K562 (cell line): ENCODE data around the gene BRAT1. TPM values are rescaled to one million over a fixed set of nuclear protein-coding genes. Genes with fewer than 3 reads are reported as not detected.

Experiments used
- ATAC-seq: fragments of 200-7000 bp; cut with Tn5 transposase; 3 replicates; pipeline ENCODE4 v1.9.1; 2020; ENCODE audit warnings: moderate library complexity
- BruUV-seq: library from RNA; stranded (reverse); fragments of 400-500 nt; replicated peaks from 2 replicates; lab custom pipeline; 2021; lab: Mats Ljungman, UMichigan
- CTCF ChIA-PET: fragments of 300-600 bp; formaldehyde crosslinking; extraction: SDS; loops from one replicate; lab custom pipeline; 2021; ENCODE audit warnings: low intra/inter-chr PET ratio; lab: Yijun Ruan, JAX
- POLR2A ChIA-PET: fragments of 300-600, 350-650 bp; sonication (Branson Sonifier 250); formaldehyde crosslinking; extraction: SDS; loops from one replicate; lab custom pipeline; 2021; ENCODE audit warnings: antibody characterized with exemption, inconsistent platforms; lab: Yijun Ruan, JAX
- DNase-seq, 4 experiments: peaks; one replicate each; pipeline versions ENCODE4 v3.0.0 to v3.0.0-alpha.2; 2011 to 2018; ENCODE audit warnings: low spot score in 3 of 4, mixed read lengths in 3 of 4; ENCODE audit errors: extremely low read depth in 1 of 4
- FAIRE-seq: peaks from 2 replicates; lab custom pipeline; 2011; peaks lifted over from hg19 to GRCh38; lab: Jason Lieb, UNC
- H2AFZ ChIP-seq: 2 replicates; pipeline ENCODE4 v1.6.0; 2011; ENCODE audit warnings: low read depth, low read length, control low read depth, inconsistent platforms
- H3K27ac ChIP-seq: fragments of 200-600 bp; 3 replicates; pipeline ENCODE4 v1.8.0; 2011; ENCODE audit warnings: low read depth, mild to moderate bottlenecking, control low read depth, inconsistent platforms, low read length, moderate library complexity, mixed read lengths; ENCODE audit errors: extremely low read depth
- H3K27me3 ChIP-seq, 2 experiments: fragments of 300-600 bp in 1 of 2; 2 replicates in 1 of 2; 3 replicates in 1 of 2; pipeline versions ENCODE4 v1.6.0 to v1.8.0; 2011; ENCODE audit warnings: inconsistent platforms in 2 of 2, low read length in 2 of 2, mild to moderate bottlenecking in 1 of 2, mixed read lengths in 1 of 2, moderate library complexity in 1 of 2; ENCODE audit not compliant: control insufficient read depth in 2 of 2, insufficient read depth in 2 of 2
- H3K36me3 ChIP-seq: fragments of 300-600 bp; 3 replicates; pipeline ENCODE4 v1.8.0; 2011; ENCODE audit warnings: mild to moderate bottlenecking, low read length, inconsistent platforms; ENCODE audit not compliant: control insufficient read depth, insufficient read depth
- H3K4me1 ChIP-seq, 2 experiments: fragments of 200-600 bp in 1 of 2; replicated peaks in 1 of 2; 2 replicates in 1 of 2; 3 replicates in 1 of 2; pipeline versions ENCODE4 v1.5.1 to v1.8.0; 2011; ENCODE audit warnings: inconsistent platforms in 2 of 2, low read length in 2 of 2, mild to moderate bottlenecking in 1 of 2, mixed read lengths in 1 of 2, moderate library complexity in 1 of 2; ENCODE audit not compliant: control insufficient read depth in 2 of 2, insufficient read depth in 2 of 2
- H3K4me2 ChIP-seq: 2 replicates; pipeline ENCODE4 v1.6.1; 2011; ENCODE audit warnings: low read length, control low read depth, inconsistent platforms, mixed read lengths; ENCODE audit not compliant: insufficient read depth
- H3K4me3 ChIP-seq: fragments of 200-600 bp; sonication (generic), shearing (Covaris generic); 2 replicates; pipeline ENCODE4 v1.5.1; 2016; ENCODE audit warnings: control low read depth, inconsistent platforms
- H3K79me2 ChIP-seq: fragments of 200-600 bp; 3 replicates; pipeline ENCODE4 v1.8.0; 2011; ENCODE audit warnings: low read length, inconsistent platforms; ENCODE audit not compliant: control insufficient read depth, insufficient read depth
- H3K9ac ChIP-seq, 2 experiments: 2 replicates each; pipeline versions ENCODE4 v1.6.0 to v1.6.1; 2011; ENCODE audit warnings: low read depth in 2 of 2, low read length in 2 of 2, control low read depth in 1 of 2, inconsistent platforms in 1 of 2, mild to moderate bottlenecking in 1 of 2, mixed read lengths in 1 of 2; ENCODE audit not compliant: insufficient read depth in 1 of 2
- H3K9me1 ChIP-seq: one replicate; pipeline ENCODE4 v1.6.0; 2011; ENCODE audit warnings: inconsistent platforms, mild to moderate bottlenecking, low read length, moderate library complexity; ENCODE audit not compliant: control insufficient read depth, insufficient read depth
- H3K9me3 ChIP-seq: replicated peaks from 2 replicates; pipeline ENCODE4 v1.5.1; 2011; ENCODE audit warnings: low read depth, low read length, inconsistent platforms; ENCODE audit not compliant: control insufficient read depth, insufficient read depth
- H4K20me1 ChIP-seq: replicated peaks from 2 replicates; pipeline ENCODE4 v1.6.1; 2011; ENCODE audit warnings: low read length, inconsistent platforms, mixed read lengths; ENCODE audit not compliant: control insufficient read depth, insufficient read depth
- CREB1 ChIP-seq, 2 experiments: sonication (generic) in 1 of 2; formaldehyde crosslinking in 1 of 2; IDR thresholded peaks; 2 replicates each; pipeline versions ENCODE4 v1.6.1 to v1.8.0; 2012 to 2022; ENCODE audit warnings: inconsistent platforms in 1 of 2, mild to moderate bottlenecking in 1 of 2, missing genetic modification reagents in 1 of 2, moderate library complexity in 1 of 2
- ESRRA ChIP-seq: fragments of 450-650 bp; IDR thresholded peaks from 2 replicates; pipeline ENCODE4 v1.6.1; 2014; ENCODE audit warnings: low read depth, mild to moderate bottlenecking, moderate library complexity, borderline replicate concordance
- FOXA3 ChIP-seq, 2 experiments: fragments of 450-650 bp in 1 of 2; sonication (generic) in 1 of 2; formaldehyde crosslinking; IDR thresholded peaks in 1 of 2; conservative IDR thresholded peaks in 1 of 2; 2 replicates each; pipeline versions ENCODE4 v1.4.0 to v1.8.0; 2020 to 2022; ENCODE audit warnings: mild to moderate bottlenecking in 2 of 2, missing genetic modification reagents in 1 of 2
- MAFK ChIP-seq: IDR thresholded peaks from 2 replicates; pipeline ENCODE4 v1.6.1; 2011; ENCODE audit warnings: low read length, improper control_type of control experiment
- NCOA2 ChIP-seq, 2 experiments: fragments of 450-650 bp; IDR thresholded peaks; 2 replicates each; pipeline ENCODE4 v1.6.1; 2018; ENCODE audit warnings: mild to moderate bottlenecking in 2 of 2, moderate library complexity in 1 of 2; ENCODE audit not compliant: partially characterized antibody in 2 of 2
- NFE2L1 ChIP-seq: fragments of 450-650 bp; IDR thresholded peaks from 2 replicates; pipeline ENCODE4 v1.6.1; 2016; ENCODE audit warnings: missing genetic modification characterization, low read depth, mild to moderate bottlenecking, missing compliant biosample characterization, moderate library complexity, borderline replicate concordance
- POU5F1 ChIP-seq: fragments of 150-350 bp; IDR thresholded peaks from 2 replicates; pipeline ENCODE4 v1.6.1; 2014; ENCODE audit warnings: borderline replicate concordance, low read length, low read depth, mild to moderate bottlenecking; ENCODE audit not compliant: partially characterized antibody
- SMAD1 ChIP-seq: fragments of 150-350 bp; IDR thresholded peaks from 2 replicates; pipeline ENCODE4 v1.6.1; 2014; ENCODE audit warnings: low read length, low read depth; ENCODE audit not compliant: partially characterized antibody
- TRIM28 ChIP-seq: fragments of 450-650 bp; IDR thresholded peaks from 2 replicates; pipeline ENCODE4 v1.6.1; 2017
- ZNF23 ChIP-seq: fragments of 250-450 bp; sonication (Bioruptor Pico); IDR thresholded peaks from 2 replicates; pipeline ENCODE4 v1.4.0; 2020; ENCODE audit warnings: mild to moderate bottlenecking
- ZNF324 ChIP-seq: fragments of 250-450 bp; sonication (Bioruptor Pico); IDR thresholded peaks from 2 replicates; pipeline ENCODE4 v1.4.0; 2020; ENCODE audit warnings: mild to moderate bottlenecking
- ZNF551 ChIP-seq: fragments of 250-450 bp; sonication (Bioruptor Pico); IDR thresholded peaks from 2 replicates; pipeline ENCODE4 v1.5.0; 2021; ENCODE audit warnings: mild to moderate bottlenecking, moderate library complexity
- ZNF77 ChIP-seq: fragments of 250-450 bp; sonication (Bioruptor Pico); IDR thresholded peaks from 2 replicates; pipeline ENCODE4 v1.5.0; 2020
- WGBS: fragments of 100-300 bp; shearing (Covaris generic); methylation state at CpG from one replicate; pipeline ENCODE4 v1.1.6; 2016; ENCODE audit warnings: low coverage, mixed read lengths; ENCODE audit not compliant: insufficient coverage; ENCODE audit errors: missing lambda C conversion rate; 5-methylcytosine and 5-hydroxymethylcytosine counted together
- in situ Hi-C: fragments of 300-500 bp; cut with MboI; formaldehyde crosslinking; loops from 4 replicates; pipeline ENCODE4 v1.15.0; 2018; ENCODE audit warnings: inconsistent platforms, mixed read lengths
- intact Hi-C: fragments of 100-400 bp; cut with micrococcal nuclease; formaldehyde crosslinking; loops from 2 replicates; pipeline ENCODE4 v1.14.2; 2022
- polyA plus RNA-seq, 8 experiments: library from polyadenylated mRNA; depleted of rRNA in 4 of 8; stranded (reverse) in 5 of 8; unstranded in 3 of 8; fragments of >200 nt; fragmentation: Nextera tagmentation in 2 of 8; fragmentation: Illumina TruSeq in 1 of 8; extraction: Ambion mirVana in 2 of 8; extraction: Trizol in 1 of 8; gene quantifications; 2 replicates each; pipeline versions ENCODE4 v1.2.1 to v1.2.3, GENCODE V29; 2011 to 2014; ENCODE audit warnings: inconsistent platforms in 1 of 8, missing spikeins in 1 of 8
- total RNA-seq, 7 experiments: library from RNA; depleted of rRNA in 6 of 7; stranded (reverse); fragments of >200 nt in 6 of 7; fragmentation: Illumina TruSeq in 2 of 7; extraction: Trizol in 2 of 7; gene quantifications; 2 replicates each; pipeline versions ENCODE4 v1.2.1 to v1.2.3, GENCODE V29; 2011 to 2021; ENCODE audit warnings: low replicate concordance in 1 of 7
- TF ChIP-seq, protein P1 (sequence below): fragments of 450-650 bp; IDR thresholded peaks from 2 replicates; pipeline ENCODE4 v1.6.1; 2017; ENCODE audit warnings: antibody characterized with exemption, mild to moderate bottlenecking
- TF ChIP-seq, protein P2 (sequence below): fragments of 450-650 bp; formaldehyde crosslinking; IDR thresholded peaks from 2 replicates; pipeline ENCODE4 v1.4.0; 2022; ENCODE audit warnings: mild to moderate bottlenecking, moderate library complexity

BRAT1 gene
- total and polyA plus RNA-seq, 9 of the 15 experiments (the other 6 are each of a cell fraction or from before 2014, with no cell fraction given) = 0.13 to 49.6 (median 10.5) TPM

DNA sequence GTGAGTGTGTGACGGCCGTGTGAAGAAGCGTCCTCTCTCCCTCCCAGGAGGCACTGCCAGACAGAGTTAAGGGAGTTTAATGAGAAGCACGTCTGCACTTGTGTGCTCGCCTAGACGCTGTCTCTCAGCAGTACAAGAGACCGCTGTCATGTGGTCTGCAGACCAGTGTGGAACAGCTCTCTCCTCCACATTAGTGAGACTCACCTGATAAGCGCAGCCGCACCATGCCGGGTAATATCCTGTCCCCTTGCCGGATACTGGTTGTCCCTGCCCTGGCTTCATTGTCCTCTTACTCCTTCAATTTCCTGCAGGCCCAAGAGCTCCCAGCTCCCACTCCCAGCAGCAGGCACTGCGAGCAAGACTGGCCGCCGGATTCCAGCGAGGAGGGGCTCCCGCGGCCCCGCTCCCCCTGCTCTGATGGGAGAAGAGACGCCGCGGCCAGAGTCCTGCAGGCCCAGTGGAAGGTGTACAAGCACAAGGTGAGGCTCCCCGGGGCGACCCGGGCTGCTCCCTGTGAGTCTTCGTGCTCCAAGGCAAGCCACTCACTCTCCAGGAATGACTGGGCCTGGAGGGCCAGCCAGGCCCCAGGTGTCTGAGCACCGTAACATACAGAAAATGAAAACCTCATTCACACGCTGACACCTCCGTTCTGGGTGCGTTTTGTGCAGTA is 43.0 kb upstream of the BRAT1 start (continued):
- TF ChIP-seq FOXA3 (CRISPR knock-in tag; conservative IDR thresholded peaks at IDR 0.05 in 1 of 2, IDR thresholded peaks at IDR 0.05 in 1 of 2) (no peak), NFE2L1 (tag) (no peak), POU5F1 (no peak)

DNA sequence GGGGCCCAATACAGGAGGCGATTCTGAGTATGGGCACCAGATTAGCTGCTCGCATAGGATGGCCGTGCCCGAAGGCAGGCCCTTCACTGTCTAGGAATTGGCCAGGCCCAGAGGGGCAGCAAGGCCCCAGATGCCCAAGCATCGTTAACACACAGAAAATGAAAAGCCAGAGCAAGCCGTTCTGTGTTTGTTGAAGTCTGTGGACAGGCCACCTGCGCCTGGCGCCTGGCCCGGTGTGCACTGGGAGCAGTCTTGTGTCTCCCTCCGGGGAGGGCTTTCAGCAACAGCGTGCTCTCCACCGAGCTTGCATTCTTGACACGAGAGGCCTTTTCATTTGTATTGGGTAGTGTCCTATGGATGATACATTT is 41.9 kb upstream of the BRAT1 start:
- Histone ChIP-seq H4K20me1 (no peaks in the 10 kb centered on the region), H3K4me1 (peaks cover 0 to 16% of the 10 kb centered on the region in 2 experiments; a peak in 2 of 5 replicates), H3K9me1 (peaks cover 5% of the 10 kb centered on the region), H3K4me2 (no peak overlapping the region), H3K27ac (no peak overlapping the region), H3K27me3 (no peaks in the 10 kb centered on the region), H2AFZ (no peak overlapping the region), H3K9me3 (no peaks in the 10 kb centered on the region), H3K9ac (0 out of 4 replicates have a peak overlapping the region, but pooled peaks of 1 of the 2 experiments have one; percentile 17), H3K79me2 (no peaks in the 10 kb centered on the region), H3K4me3 (no peak overlapping the region), H3K36me3 (peaks cover 30% of the 10 kb centered on the region; the same call in 1 of the 3 replicates)
- POLR2A ChIA-PET = interaction anchor here (1.2 kb wide), 1 partner anchor 12 kb away, joined by 8 read pairs; no protein-coding TSS in a partner anchor
- CTCF ChIA-PET = no interaction called here
- FAIRE-seq (no peak), DNase-seq (no peak), ATAC-seq (no peak)
- BruUV-seq = no TSS peak
- intact Hi-C loops (no loop called here), in situ Hi-C loops (no loop called here)
- 81% methylated on average over 12 of the region's 13 CpGs for WGBS
- TF ChIP-seq ZNF324 (CRISPR knock-in tag) = no peak
- no peak for TF ChIP-seq CREB1 (IDR thresholded peaks at IDR 0.05)
- TF ChIP-seq CREB1 (CRISPR knock-in tag; IDR thresholded peaks at IDR 0.05) = no peak
- TF ChIP-seq TRIM28 = no peak
- TF ChIP-seq, protein P1, sequence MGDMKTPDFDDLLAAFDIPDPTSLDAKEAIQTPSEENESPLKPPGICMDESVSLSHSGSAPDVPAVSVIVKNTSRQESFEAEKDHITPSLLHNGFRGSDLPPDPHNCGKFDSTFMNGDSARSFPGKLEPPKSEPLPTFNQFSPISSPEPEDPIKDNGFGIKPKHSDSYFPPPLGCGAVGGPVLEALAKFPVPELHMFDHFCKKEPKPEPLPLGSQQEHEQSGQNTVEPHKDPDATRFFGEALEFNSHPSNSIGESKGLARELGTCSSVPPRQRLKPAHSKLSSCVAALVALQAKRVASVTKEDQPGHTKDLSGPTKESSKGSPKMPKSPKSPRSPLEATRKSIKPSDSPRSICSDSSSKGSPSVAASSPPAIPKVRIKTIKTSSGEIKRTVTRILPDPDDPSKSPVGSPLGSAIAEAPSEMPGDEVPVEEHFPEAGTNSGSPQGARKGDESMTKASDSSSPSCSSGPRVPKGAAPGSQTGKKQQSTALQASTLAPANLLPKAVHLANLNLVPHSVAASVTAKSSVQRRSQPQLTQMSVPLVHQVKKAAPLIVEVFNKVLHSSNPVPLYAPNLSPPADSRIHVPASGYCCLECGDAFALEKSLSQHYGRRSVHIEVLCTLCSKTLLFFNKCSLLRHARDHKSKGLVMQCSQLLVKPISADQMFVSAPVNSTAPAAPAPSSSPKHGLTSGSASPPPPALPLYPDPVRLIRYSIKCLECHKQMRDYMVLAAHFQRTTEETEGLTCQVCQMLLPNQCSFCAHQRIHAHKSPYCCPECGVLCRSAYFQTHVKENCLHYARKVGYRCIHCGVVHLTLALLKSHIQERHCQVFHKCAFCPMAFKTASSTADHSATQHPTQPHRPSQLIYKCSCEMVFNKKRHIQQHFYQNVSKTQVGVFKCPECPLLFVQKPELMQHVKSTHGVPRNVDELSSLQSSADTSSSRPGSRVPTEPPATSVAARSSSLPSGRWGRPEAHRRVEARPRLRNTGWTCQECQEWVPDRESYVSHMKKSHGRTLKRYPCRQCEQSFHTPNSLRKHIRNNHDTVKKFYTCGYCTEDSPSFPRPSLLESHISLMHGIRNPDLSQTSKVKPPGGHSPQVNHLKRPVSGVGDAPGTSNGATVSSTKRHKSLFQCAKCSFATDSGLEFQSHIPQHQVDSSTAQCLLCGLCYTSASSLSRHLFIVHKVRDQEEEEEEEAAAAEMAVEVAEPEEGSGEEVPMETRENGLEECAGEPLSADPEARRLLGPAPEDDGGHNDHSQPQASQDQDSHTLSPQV = no peak
- TF ChIP-seq ZNF77 (CRISPR knock-in tag) = no peak
- no peak for TF ChIP-seq ESRRA
- no peak for TF ChIP-seq SMAD1
- no peak for TF ChIP-seq ZNF23 (CRISPR knock-in tag)
- no peak for TF ChIP-seq ZNF551 (CRISPR knock-in tag)
- TF ChIP-seq MAFK = no peak
- TF ChIP-seq, protein P2, sequence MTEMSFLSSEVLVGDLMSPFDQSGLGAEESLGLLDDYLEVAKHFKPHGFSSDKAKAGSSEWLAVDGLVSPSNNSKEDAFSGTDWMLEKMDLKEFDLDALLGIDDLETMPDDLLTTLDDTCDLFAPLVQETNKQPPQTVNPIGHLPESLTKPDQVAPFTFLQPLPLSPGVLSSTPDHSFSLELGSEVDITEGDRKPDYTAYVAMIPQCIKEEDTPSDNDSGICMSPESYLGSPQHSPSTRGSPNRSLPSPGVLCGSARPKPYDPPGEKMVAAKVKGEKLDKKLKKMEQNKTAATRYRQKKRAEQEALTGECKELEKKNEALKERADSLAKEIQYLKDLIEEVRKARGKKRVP (CRISPR knock-in tag) = no peak
- TF ChIP-seq NCOA2 (IDR thresholded peaks at IDR 0.05; ENCODE audit: partially characterized antibody in 2 of 2) = no peak
